GM21526 (cell line): Measurements from ENCODE around the gene PTPRO.

ENCODE experiments used
- ATAC-seq: cut with Tn5 transposase; IDR thresholded peaks from one replicate; pipeline ENCODE4 v1.9.1; 2021; ENCODE audit warnings: moderate library complexity; ENCODE audit not compliant: unreplicated experiment, low FRiP score

Gene PTPRO

DNA sequence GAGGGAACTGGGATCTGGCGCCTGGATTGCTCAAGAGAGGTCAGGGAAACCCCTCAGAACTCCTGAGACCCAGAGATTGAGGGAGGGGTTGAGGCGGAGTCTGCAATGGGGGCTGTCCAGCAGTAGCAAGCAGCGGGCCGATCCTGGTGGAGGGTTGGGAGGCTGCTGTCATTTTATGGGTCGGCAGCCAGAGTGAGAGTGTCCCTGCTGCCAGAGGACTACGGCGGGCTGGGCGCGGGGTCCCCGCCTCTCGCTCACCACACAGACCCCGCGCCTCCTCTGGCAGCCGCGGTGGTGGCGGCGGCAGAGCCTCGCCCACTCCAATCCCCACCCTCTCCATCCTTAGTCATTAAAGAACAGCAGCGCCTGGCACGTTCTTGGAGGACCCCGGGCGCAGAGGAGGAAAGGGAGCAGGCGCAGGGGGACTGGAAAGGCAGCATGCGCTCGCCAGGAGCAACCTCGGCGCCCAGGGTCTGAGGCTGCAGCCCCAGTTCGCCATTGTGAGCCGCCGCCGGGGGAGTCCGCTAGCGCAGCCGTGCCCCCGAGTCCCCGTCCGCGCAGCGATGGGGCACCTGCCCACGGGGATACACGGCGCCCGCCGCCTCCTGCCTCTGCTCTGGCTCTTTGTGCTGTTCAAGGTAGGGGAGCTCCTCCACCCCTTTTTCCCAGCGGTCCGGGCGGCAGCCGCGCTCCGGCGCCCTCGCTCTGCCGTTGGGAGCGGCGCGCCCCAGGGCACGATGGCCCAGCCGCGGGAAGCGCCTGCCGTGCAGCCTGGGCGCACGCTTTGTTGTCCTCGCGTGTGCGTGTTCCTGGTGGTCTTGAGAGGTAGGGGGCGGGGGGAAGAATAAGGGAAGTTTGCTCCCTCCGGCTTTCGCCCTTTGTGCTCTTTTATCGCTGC lies at the start of gene PTPRO:
TSS of gene PTPRO (plus strand) at position 345 of the 898 bp plus-strand sequence.
- no peak for ATAC-seq

DNA sequence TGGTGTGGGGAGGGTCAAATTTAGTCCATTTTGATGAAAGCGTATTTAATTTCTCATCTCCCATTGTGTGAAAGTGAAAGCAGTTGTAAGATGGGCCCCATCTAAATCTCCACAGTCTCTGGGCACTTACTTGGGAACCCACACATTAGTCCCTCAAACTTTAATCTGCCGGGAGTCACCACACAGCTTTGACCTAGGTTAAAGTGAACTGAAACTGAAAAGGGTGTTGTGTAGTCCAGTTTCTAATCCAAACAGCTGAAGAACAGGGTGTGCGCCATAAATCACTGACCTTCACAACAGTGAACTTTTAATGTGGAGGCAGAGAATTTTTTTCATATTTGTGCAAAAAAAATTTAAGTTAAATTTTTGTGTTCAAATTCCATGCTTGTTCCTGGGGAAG lies 48.4 kb upstream of the PTPRO start:
- no peak for ATAC-seq

DNA sequence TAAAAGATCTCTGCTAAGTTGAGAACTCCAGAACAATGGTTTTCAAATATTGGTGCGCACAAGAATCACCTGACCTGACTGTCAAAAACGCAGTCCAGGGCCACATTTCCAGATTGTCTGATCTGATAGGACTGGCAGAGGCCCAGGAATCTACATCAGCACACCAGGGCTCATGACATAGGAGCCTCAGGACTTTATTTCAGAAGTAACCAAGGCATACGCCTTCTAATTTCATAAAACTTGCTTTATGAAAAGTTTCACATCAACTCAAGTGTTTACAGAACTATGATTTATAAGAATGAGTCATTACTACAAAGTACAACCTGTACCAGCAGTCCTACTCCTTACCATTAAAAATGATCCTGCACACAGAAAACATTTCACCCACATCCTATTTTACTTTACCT lies 47.7 kb upstream of the PTPRO start:
- no peak for ATAC-seq

DNA sequence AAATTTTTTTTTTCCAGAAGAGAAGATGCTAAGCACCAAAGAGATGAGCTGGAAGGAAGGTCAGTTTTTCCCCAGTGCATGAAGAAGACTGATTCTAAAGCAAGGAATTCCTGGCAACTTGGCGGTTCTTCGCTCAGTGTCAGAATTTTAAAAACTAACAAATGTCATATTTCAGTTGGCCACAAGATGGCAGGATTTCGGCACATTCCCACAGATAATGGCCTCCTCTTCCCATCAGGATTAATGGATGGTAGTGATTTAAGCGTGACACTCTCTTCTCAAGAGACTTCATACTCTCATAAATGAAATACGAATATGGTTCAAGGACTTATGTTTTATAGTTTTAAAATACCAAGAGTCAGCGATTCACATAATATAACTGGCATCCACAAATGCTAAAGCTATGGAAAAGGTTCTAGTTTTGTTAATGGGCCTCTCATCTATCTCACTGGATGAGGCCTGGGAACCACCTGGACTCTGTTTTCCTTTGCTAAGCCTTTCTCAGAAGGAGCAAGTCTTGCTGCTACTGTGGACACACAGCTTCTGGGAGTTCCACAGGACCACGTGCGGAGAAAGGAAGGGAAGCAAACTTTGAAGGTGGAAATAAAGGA lies 46.1 kb upstream of the PTPRO start:
- ATAC-seq: no peak

DNA sequence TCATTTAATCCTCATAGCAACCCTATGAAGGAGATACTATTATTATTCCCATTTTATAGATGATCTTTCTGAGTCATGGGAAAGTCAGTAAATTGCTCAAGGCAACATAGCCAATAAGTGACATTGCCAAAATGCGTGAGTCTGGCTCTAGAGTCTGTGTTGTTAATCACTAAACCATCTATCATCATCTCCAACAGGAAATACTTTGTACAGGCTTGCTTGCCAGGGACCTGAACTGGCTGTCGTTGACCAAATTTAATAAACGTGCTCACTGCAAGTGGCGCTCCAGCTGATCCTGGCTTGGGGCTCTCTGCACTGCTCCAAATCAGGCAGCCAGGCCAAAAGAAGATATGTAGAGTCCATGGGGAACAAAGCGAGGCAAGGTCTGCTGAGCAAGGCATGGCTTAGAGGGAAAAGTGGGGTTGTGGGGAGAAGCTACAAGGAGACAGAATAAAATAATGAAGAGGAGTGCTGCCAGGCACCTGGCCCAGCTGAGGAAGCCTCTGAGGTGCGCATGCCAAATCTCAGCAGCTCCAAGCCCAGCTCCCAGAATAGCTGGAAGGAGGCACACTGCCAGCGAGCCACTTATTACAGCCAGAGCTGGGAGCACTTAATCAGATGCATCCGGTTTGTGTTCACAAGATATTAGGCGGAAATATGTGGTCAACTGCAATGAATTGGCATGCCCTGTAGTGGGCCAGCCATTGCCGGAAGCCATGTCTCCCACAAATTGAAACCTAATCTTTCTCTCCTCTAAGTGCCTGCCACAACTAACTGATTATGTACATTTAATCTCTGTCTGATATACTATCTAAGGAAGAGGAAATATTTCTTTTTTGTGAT lies 43.3 kb upstream of the PTPRO start:
- no peak for ATAC-seq

DNA sequence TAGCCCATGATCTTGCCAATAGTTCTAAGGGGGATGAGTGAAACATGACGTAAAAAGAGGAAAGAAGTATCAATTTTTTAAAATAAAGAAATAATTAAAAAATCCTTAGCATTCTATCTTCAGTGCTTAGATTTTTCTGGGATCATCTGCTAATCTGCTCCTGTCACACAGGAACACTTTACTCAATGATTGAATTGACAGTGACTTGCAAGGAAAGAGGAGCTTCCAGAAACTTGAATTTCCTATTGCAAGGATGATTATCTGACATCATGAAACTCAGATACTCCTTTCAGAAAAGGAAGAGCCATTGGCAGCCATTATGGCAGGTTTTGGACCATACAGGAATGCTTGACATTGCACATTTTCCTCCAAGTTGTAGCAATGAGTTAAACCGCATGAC lies 41.4 kb upstream of the PTPRO start:
- ATAC-seq: no peak

DNA sequence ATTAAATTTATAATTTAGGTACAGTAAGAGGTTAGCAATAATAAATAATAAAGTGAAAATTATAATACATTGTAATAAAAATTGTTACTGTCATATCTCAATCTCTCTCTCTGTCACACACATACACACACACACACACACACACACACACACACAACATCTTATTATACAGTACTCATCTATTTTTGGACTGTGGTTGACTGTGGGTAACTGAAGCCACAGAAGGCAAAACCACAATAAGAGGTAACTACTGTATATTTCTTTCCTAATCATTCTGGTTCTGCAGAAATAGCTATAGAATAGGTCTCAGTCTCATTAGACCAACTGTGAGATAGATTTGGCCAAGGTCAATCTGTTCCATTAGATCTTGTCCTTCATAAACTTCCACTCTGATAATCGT lies 33.1 kb upstream of the PTPRO start:
- no peak for ATAC-seq

DNA sequence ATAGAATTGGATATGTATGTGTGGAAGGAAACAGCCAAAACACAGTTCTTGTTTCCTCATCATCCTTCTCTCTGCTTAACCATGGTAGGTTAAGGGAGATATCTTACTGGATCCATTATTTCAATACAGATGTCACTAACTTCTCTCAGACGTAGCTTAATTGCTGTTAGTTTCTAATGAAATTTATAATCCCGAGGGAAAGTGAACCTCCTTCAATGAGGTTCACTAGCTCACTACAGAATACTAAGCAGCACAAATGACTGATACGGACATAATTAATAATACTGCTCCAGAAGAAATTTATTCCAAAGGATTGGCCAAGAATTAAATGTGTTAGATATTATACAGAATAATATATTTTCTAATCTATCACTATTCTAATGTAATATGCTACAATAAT lies 28.6 kb upstream of the PTPRO start:
- no peak for ATAC-seq

DNA sequence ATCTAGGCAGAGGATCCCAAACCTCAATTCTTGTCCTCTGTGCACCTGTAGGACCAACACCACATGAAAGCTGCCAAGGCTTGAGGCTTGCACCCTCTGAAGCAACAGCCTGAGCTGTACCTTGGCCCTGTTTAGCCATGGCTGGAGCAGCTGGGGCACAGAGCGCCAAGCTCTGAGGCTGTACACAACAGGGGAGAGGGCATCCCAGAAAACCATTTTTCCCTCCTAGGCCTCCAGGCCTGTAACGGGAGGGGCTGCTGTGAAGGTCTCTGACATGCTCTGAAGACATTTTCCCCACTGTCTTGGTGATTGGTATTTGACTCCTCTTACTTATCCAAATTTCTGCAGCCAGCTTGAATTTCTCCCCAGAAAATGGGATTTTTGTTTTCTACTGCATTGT lies 22.4 kb upstream of the PTPRO start:
- no peak for ATAC-seq

DNA sequence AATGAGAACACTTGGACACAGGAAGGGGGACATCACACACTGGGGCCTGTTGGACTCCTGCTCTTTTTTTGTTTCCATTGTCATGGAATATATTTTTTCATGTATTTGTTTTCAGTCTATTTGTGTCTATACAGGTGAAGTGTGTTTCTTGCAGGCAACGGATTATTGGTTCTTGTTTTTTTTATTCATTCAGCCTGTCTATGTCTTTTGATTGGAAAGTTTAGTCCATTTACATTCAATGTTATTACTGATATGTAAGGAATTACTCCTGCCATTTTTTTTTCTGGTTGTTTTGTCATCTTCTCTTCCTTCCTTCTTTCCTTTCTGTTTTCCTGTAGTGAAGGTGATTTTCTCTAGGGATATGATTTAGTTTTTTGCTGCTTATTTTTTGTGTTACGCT lies 18.0 kb upstream of the PTPRO start:
- no peak for ATAC-seq

DNA sequence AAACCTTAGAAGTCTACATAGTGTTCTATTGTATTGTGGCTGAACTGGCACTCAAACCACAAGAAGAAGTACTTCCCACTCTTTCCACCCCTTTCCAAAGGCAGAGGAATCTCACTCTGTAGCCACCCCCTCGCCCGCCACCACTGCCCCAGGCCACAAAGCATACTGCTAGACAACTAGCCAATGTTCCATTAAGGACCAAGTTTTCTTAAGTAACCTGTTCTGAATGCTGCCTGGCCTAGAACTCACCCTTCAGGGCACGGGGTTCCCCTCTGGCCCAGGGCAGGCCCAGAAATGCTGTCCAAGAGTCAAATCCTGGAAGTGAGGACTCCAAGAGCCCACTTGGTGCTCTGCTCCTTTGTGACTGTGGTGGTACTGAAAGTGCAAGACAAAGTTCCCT lies 15.7 kb upstream of the PTPRO start:
- no peak for ATAC-seq

DNA sequence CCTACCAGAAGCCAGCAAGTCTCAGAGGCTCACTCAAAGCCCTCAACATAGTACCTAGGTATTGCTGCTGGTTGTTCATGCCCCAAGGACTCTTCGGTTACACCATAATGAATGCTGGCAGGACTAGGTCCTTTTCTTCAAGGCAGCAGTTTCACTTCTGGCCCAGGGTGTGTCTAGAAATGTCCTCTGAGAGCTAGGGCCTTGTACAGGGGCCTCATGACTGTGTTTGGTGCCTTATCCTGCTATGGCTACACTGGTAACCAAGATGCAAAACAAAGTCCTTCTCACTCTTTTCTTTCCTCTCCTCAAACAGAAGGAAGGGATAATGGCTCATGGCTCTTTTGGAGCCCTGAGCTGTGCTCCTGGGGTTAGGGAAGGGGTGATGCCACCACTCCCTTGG lies 15.2 kb upstream of the PTPRO start:
- no peak for ATAC-seq

DNA sequence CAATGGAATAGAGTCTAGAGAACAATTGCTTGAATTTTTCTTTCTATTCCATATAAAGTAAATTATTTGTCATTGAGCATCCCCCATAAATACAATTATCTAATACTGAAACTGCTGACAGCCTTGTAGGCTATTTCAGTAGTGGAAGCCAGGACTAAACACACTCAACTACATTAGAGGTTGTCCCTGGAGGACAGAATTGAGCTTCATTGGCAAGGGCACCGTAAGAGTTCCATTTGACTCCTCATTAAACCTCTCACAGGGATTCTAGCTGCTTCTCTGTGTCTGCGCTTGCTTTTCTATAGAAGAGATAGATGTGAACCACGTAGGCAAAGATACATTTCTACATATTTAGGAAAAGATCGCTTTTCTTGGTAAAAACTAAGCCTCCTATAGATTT lies 3.5 kb upstream of the PTPRO start:
- ATAC-seq: no peak

DNA sequence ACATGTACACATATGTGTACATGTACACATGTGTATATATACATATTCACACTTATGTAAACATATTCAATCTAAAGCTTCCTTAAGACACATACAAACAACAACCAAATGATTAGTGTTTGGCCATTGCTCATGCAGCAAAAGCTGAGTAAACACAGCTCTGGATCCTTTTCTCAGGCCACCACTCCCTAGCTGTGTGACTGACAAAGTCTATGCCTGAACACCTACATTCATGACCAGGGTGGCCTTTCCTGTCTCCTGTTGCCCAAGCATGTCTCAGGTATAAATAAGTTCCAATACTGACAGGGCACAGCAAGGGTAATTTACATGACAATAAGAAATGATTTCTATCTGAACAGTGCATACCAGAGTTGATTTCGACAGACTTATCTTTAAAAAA lies 1.4 kb upstream of the PTPRO start:
- ATAC-seq: no peak

DNA sequence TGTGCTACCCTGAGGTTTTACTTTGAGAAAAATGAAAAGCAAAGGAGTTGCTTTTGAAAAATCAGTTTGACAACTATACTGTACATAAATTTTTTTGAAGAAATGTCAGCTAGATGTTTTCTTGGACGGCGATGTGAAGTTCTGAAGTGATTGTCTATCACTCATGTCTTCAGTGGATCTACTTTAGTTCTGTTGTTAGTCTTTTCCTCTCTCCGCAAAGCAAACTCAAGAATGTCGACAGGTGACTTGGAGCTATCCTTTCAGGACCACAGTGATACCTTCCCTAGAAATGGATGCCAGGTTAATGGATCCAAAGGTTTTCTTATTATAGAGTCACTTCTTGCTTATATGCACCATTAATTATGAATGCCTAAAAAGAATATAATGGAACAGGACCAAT lies 1.2 kb downstream of the PTPRO start:
- ATAC-seq: no peak

DNA sequence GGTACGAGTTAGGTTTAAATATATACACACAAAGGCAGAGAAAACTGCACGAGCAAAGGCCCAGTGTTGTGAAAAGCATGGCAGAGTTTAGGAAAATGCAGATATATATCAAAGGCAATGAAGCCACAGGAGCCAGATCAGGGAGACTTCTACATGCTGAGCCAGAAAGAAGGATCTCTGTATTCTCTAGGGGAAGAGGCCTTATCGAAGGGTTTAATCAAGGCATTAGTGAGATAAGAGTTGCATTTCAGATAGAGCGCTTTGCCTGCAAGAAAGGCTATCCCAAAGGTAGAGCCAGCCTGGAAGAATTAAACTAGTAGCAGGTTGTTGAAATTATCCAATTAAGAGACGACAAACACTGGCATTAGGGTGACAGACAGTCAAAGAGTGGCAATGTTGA lies 7.6 kb downstream of the PTPRO start:
- no peak for ATAC-seq

DNA sequence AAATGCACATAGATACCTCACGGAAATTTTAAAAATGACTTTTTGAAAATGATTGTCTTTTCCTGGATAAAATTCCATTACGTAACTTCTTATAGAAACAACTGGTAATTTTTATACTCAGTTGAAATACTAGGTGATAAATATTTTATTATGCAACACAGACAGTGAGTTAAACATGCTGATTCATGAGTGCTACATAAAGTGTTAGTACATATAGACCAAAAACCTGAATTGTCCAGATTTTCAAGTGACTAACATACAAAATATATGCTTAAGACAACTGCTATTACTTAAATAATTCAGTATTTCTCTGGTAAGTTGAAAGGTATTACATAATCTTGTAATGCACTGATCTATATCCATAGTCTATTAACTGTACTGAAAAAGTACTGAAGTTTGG lies 11.9 kb downstream of the PTPRO start:
- no peak for ATAC-seq

DNA sequence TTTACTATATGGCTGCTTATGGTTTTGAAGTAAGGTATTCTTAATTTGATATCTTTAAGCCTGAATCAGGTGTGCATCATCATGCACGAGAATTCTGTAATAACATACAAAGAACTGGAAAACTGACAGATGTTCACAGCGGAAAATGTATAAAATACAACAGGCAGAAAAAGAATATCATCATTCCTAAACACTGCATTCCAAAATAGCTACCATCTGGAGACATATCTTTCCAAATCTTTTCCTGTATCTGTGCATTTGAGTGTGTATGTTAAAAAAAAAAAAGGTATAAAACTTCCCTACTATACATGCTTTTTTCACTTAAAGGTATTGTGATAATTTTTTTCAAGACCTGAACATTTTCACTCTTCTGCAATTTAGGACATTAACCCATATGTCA lies 13.7 kb downstream of the PTPRO start:
- ATAC-seq: no peak

DNA sequence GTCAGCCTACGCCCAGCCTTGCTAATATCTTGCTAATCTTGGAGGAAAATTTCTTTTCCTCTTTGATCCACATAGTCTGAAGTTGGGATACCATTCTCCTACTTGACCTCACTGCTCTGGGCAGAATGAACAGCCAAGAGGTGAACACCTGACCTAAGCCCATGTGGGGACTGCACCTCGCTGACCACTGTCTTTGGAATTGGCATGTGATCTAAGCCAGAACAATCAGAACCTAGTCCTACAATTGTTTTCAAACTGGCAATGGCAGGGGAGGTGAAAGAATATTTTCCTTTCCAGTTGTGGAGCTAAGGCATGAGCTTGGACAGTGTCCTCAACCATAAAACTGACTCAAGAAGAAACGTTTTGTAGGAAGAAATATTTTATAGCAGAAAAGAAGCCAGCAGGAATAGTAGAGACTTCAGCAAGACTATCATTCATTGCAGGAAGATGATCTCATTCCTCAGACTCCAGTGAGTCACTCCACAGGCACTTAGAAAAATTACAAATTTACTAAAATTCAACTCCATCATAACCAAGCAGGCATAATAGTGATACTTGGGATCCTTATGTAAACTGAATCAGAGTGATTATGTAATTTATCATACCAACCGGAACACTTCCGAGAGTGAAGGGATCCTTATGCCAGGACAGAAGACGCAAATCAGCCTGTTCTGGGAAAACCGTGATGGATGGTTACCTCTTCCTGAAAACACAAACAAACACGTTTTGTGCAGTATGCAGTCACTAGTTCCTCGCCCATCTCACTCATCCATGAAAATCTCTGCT lies 14.7 kb downstream of the PTPRO start:
- no peak for ATAC-seq

DNA sequence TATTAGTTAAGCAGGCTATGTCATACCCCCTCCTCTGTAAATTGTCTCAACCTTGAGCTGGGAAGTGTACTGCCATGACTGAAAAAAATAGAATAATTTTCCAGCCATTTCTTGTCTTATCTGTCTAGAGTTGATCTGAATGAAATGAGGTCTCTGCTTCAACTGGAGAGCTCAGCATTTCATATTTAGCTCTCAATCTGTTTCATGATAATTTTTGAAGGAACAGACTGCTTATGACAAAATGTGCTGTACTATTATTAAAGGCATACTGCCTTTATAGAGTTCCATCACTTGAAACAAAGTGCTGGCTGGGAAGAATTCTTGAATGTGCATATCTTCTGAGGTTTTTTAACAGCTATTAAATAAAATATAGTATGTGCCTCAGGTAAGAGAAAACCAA lies 19.1 kb downstream of the PTPRO start:
- ATAC-seq: no peak

DNA sequence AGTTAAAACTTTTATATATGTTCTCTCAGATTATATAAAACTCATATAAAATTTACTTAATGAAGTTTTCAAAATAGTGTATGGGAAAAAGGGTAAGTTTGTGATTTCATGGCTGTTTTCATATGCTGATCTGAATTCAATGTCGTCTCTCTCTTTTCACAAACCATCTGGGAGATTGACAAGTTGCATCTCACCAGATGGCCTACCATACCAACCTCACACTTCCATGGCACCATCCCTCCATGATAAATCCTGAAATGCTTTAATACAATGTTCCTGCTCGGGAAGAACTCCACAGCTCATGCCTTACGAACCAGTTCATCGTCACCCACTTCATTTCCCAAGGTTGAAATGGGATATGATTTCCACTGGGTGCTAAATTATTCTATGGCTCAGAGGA lies 22.3 kb downstream of the PTPRO start:
- no peak for ATAC-seq
